Measurements from ENCODE around the gene FHL2.

GRCh38 chr2:105417857-105418436 is 19.1 kb upstream of the FHL2 start:
- TF ChIP-seq, protein P1, sequence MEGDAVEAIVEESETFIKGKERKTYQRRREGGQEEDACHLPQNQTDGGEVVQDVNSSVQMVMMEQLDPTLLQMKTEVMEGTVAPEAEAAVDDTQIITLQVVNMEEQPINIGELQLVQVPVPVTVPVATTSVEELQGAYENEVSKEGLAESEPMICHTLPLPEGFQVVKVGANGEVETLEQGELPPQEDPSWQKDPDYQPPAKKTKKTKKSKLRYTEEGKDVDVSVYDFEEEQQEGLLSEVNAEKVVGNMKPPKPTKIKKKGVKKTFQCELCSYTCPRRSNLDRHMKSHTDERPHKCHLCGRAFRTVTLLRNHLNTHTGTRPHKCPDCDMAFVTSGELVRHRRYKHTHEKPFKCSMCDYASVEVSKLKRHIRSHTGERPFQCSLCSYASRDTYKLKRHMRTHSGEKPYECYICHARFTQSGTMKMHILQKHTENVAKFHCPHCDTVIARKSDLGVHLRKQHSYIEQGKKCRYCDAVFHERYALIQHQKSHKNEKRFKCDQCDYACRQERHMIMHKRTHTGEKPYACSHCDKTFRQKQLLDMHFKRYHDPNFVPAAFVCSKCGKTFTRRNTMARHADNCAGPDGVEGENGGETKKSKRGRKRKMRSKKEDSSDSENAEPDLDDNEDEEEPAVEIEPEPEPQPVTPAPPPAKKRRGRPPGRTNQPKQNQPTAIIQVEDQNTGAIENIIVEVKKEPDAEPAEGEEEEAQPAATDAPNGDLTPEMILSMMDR (IDR thresholded peaks at IDR 0.05 in 4 of 5, conservative IDR thresholded peaks at IDR 0.05 in 1 of 5): no peak
- TF ChIP-seq POLR2A (IDR thresholded peaks at IDR 0.05): no peak

Data from gastrocnemius medialis (tissue), 4 donors.